GM23338 (cell line): ENCODE data around the gene PCSK1.

ENCODE experiments used
- EZH2 ChIP-seq: fragments of 200-600 bp; sonication (generic); IDR thresholded peaks from one replicate; pipeline ENCODE4 v1.8.0; 2017; ENCODE audit warnings: antibody characterized with exemption, mild to moderate bottlenecking, low read depth; ENCODE audit not compliant: unreplicated experiment
- EZH2phosphoT487 ChIP-seq: fragments of 200-600 bp; sonication (generic); IDR thresholded peaks from one replicate; pipeline ENCODE4 v1.8.1; 2018; ENCODE audit warnings: antibody characterized with exemption; ENCODE audit not compliant: unreplicated experiment

DNA sequence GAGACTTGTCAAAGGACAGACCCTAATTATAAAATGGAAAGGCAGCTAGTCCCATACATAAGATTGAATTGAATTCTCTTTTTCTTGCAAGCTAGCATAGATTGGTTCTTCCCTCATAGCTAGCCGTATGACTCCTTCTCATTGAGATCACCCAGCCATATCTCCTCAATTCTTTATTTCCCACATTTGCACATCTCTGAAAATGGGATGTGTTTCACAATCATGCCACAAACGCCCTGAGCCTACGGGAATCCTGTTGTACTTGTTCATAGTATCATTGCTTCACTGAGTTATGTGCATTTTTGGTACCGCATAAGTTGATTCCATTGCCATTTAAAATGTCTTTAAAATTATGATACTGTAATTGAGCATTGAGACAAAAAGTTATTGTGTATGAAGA is 90.5 kb downstream of the PCSK1 start:
- TF ChIP-seq EZH2phosphoT487 (no peak), EZH2 (no peak)
